HFFc6 (cell line): Measurements from ENCODE around the gene SLC6A17. TPM values are rescaled to one million over a fixed set of nuclear protein-coding genes. Genes with fewer than 3 reads are reported as not detected.

ENCODE experiments used
- DNase-seq: peaks from one replicate; pipeline ENCODE4 v3.0.0-alpha.2; 2018
- H3K27ac Mint-ChIP-seq: 2 replicates; pipeline ENCODE4 v1.8.0; 2020; ENCODE audit warnings: mild to moderate bottlenecking, mixed read lengths
- H3K27me3 Mint-ChIP-seq: 2 replicates; pipeline ENCODE4 v1.8.0; 2021; ENCODE audit warnings: mild to moderate bottlenecking, moderate library complexity, mixed read lengths; ENCODE audit not compliant: insufficient read depth
- H3K36me3 Mint-ChIP-seq: 2 replicates; pipeline ENCODE4 v1.8.0; 2021; ENCODE audit warnings: low read depth, mixed read lengths
- H3K4me1 Mint-ChIP-seq: 2 replicates; pipeline ENCODE4 v1.8.0; 2020; ENCODE audit warnings: low read depth, mixed read lengths
- H3K4me3 Mint-ChIP-seq: 2 replicates; pipeline ENCODE4 v1.8.0; 2020; ENCODE audit warnings: mild to moderate bottlenecking, moderate library complexity, mixed read lengths
- H3K9me3 Mint-ChIP-seq: 2 replicates; pipeline ENCODE4 v1.8.0; 2020; ENCODE audit warnings: mild to moderate bottlenecking, mixed read lengths
- CTCF ChIP-seq: fragments of 200-600 bp; sonication (generic); IDR thresholded peaks from 2 replicates; pipeline ENCODE4 v1.5.0; 2021; ENCODE audit warnings: antibody characterized with exemption, mild to moderate bottlenecking
- total RNA-seq, 6 experiments: library from RNA; stranded (reverse); fragmentation: NEBNext Ultra II Directional; extraction: Animal tissue kit (Norgen Biotek cat#: 25700); gene quantifications; 2 replicates in 1 of 6; 3 replicates in 5 of 6; pipeline ENCODE4 v1.2.3, GENCODE V29; 2021

Gene SLC6A17
- total RNA-seq, 6 experiments from 2014 or later: 1.7 to 5.3 (median 2.0) TPM

GRCh38 chr1:110189181-110189580 is 38.9 kb downstream of the SLC6A17 start:
- Mint-ChIP-seq H3K36me3 (no peaks in the 10 kb centered on the region), H3K4me3 (peak overlapping the region; percentile 53; the same call in 1 of the 2 replicates), H3K27me3 (peaks cover 20% of the 10 kb centered on the region), H3K4me1 (peaks cover 35% of the 10 kb centered on the region), H3K27ac (peak overlapping the region; percentile 72; the same call in 1 of the 2 replicates), H3K9me3 (no peaks in the 10 kb centered on the region)
- DNase-seq: no peak
- no peak for TF ChIP-seq CTCF

GRCh38 chr1:110190282-110190929 is 40.1 kb downstream of the SLC6A17 start:
- peaks cover 35% of the 10 kb centered on the region for H3K4me1 Mint-ChIP-seq
- no peaks in the 10 kb centered on the region for H3K36me3 Mint-ChIP-seq
- no peak overlapping the region for H3K27ac Mint-ChIP-seq
- no peak overlapping the region for H3K4me3 Mint-ChIP-seq
- H3K27me3 Mint-ChIP-seq: peaks cover 12% of the 10 kb centered on the region
- DNase-seq: no peak
- TF ChIP-seq CTCF: no peak
- H3K9me3 Mint-ChIP-seq: no peaks in the 10 kb centered on the region

- Mint-ChIP-seq H3K4me3 (no peak overlapping the region), H3K4me1 (peaks cover 23% of the 10 kb centered on the region), H3K27me3 (peaks cover 9% of the 10 kb centered on the region), H3K9me3 (no peaks in the 10 kb centered on the region), H3K36me3 (no peaks in the 10 kb centered on the region), H3K27ac (no peak overlapping the region)
- DNase-seq: no peak
- TF ChIP-seq CTCF: no peak
Measured at GRCh38 chr1:110192541-110192940, 42.2 kb downstream of the SLC6A17 start.

DNA sequence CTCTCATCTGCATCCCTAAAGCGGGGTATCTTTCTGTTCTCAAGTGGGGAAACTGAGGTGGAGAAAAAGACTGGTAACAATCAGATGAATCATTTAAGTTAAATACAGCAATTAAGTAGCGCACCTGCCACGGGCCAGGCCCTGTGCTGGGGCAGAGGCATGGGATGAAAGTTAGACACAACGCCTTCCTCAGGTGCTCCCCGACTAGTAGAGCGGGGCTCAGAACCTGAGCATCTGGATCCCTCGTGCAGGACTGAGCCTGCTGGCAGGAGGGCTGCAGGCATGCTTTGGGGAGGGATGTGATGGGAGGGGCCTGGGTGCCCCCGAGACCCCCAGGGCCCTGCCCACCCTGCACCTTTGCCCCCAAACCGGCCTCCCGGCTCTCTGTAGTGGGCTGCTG is 44.9 kb downstream of the SLC6A17 start:
- H3K36me3 Mint-ChIP-seq: no peaks in the 10 kb centered on the region
- no peak for TF ChIP-seq CTCF
- H3K9me3 Mint-ChIP-seq: no peaks in the 10 kb centered on the region
- H3K27me3 Mint-ChIP-seq: peaks cover 8% of the 10 kb centered on the region
- DNase-seq: no peak
- H3K27ac Mint-ChIP-seq: no peak overlapping the region
- H3K4me3 Mint-ChIP-seq: no peak overlapping the region
- no peaks in the 10 kb centered on the region; the same call in 1 of the 2 replicates for H3K4me1 Mint-ChIP-seq

DNA sequence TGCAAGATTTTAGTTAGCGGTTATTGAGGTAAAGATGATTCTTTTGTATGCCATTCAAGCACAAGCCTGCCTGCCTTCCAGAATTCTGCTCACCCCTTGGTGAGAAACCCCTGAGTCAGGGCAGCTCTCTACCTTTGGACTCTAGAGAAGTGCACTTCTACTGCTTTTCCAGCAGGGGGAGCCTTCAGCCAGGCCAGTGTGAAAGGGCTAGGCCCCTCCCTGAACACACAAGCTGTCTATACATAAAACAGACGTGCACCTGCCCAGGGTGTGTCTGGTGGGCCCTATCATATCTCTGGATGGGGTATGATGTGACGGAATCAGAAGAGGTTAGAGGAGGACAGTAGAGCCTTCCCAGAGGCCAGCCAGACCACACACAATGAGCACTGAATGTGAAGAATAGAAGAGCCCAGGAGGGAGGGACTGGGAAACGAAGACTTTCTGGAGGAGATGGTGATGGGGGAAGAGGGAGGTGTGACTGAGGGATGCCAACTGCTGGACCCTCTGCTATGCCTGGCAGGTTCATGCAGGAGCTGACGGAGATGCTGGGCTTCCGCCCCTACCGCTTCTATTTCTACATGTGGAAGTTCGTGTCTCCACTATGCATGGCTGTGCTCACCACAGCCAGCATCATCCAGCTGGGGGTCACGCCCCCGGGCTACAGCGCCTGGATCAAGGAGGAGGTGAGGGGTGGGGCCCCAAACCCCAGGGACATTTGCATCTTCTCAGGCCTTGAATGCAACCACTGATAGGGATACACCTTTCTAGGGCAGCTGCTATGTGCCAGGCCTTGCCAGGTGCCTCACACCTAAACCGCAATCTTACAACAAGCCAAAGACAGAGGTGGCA is 46.8 kb downstream of the SLC6A17 start:
- DNase-seq: peak; percentile 62
- Mint-ChIP-seq H3K4me1 (peaks cover 7% of the 10 kb centered on the region), H3K36me3 (no peaks in the 10 kb centered on the region), H3K27ac (no peak overlapping the region), H3K9me3 (no peaks in the 10 kb centered on the region), H3K4me3 (no peak overlapping the region), H3K27me3 (peaks cover 10% of the 10 kb centered on the region)
- TF ChIP-seq CTCF: peak; percentile 96
